ENCODE measurements around the gene ACTRT2. TPM values are rescaled to one million over a fixed set of nuclear protein-coding genes. Genes with fewer than 3 reads are reported as not detected.

ACTRT2 gene
- total and polyA plus RNA-seq, 2 of the 8 experiments (the other 6 are each of a cell fraction or from before 2014, with no cell fraction given): not detected

DNA sequence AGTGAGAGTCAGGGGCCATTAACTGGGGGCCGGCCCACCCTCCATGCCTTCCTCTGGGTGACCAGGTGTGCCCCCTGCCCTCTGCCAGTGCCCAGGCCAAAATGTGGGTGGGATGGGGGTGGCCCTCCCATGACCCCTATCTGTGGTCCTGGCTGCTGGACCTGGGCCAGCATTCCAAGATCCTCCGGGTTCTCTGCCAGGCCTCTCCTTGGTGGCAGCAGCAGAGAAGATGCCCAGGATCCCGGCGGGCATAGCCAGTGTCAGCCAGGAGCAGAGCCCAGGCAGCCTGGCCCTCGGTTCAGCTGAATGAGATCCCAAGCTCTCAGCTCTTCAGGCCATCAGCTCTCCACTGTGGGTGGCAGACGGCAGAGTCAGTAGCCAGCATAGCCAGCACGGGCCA lies 31.3 kb upstream of the ACTRT2 start:
- Histone ChIP-seq H3K36me3 (ENCODE audit: control insufficient read depth in 2 of 4, insufficient read depth in 4 of 4, low read length in 3 of 4) (no peaks in the 10 kb centered on the region), H2AFZ (ENCODE audit: low read length) (no peak overlapping the region), H2BK120ac (replicated peaks; ENCODE audit: low read depth, low read length) (no peak overlapping the region), H3K14ac (ENCODE audit: insufficient read length) (no peak overlapping the region), H3K79me2 (ENCODE audit: control insufficient read depth in 1 of 2, insufficient read depth in 2 of 2, low read length in 2 of 2) (no peaks in the 10 kb centered on the region), H2AK5ac (ENCODE audit: low read depth, low read length) (no peak overlapping the region), H3K4me2 (ENCODE audit: insufficient read depth in 1 of 2, low read depth in 2 of 2, low read length in 2 of 2) (no peak overlapping the region), H2BK20ac (ENCODE audit: low read length) (no peak overlapping the region), H3K18ac (ENCODE audit: extremely low read depth, low read length) (no peak overlapping the region), H3K23ac (ENCODE audit: insufficient read length) (no peak overlapping the region), H2BK12ac (ENCODE audit: low read depth, low read length) (no peak overlapping the region), H4K20me1 (replicated peaks in 1 of 2; ENCODE audit: control insufficient read depth in 1 of 2, insufficient read depth in 2 of 2, low read length in 2 of 2) (peaks cover 0 to 4% of the 10 kb centered on the region in 2 experiments), H4K91ac (replicated peaks; ENCODE audit: insufficient read length, low read length) (no peak overlapping the region), H2BK5ac (ENCODE audit: low read depth, low read length) (no peak overlapping the region), H3K4me1 (replicated peaks in 1 of 4; ENCODE audit: control insufficient read depth in 3 of 4, insufficient read depth in 4 of 4, low read length in 3 of 4) (no peaks in the 10 kb centered on the region), H4K5ac (ENCODE audit: insufficient read length, low read depth, low read length) (no peak overlapping the region), H3K27me3 (replicated peaks in 1 of 4; ENCODE audit: control insufficient read depth in 3 of 4, extremely low read depth in 1 of 4, insufficient read depth in 3 of 4, low read length in 3 of 4) (no peaks in the 10 kb centered on the region), H3K9me3 (ENCODE audit: insufficient read depth in 2 of 2, low read depth in 1 of 2, low read length in 1 of 2) (peaks cover 86 to 97% of the 10 kb centered on the region in 2 experiments), H3K4ac (replicated peaks; ENCODE audit: insufficient read length, low read depth, low read length) (no peak overlapping the region), H3K27ac (ENCODE audit: low read depth, low read length) (no peak overlapping the region), H2BK15ac (ENCODE audit: low read length) (no peak overlapping the region), H4K8ac (ENCODE audit: extremely low read depth, insufficient read depth, low read length) (no peak overlapping the region), H3K56ac (replicated peaks; ENCODE audit: insufficient read length, low read depth, low read length) (no peak overlapping the region), H3K4me3 (ENCODE audit: extremely low read depth in 1 of 4, insufficient read depth in 2 of 4, low read depth in 3 of 4, low read length in 4 of 4) (no peak overlapping the region), H3K79me1 (ENCODE audit: low read depth, low read length) (no peaks in the 10 kb centered on the region), H3K9ac (replicated peaks in 1 of 4; ENCODE audit: extremely low read depth in 1 of 4, low read depth in 3 of 4, low read length in 3 of 4) (no peak overlapping the region), H3K23me2 (ENCODE audit: low read depth, low read length) (peaks cover 11% of the 10 kb centered on the region; the same call in 1 of the 2 replicates)
- 84% methylated on average over 7 of the region's 7 CpGs; no CpG with 5 or more reads in 1 of the 2 experiments for WGBS, 2 experiments (ENCODE audit: extremely low coverage in 1 of 2, insufficient coverage in 1 of 2, insufficient read length in 1 of 2, insufficient replicate concordance in 2 of 2, low coverage in 1 of 2, low lambda C conversion rate in 2 of 2, missing lambda C conversion rate in 1 of 2)
- TF ChIP-seq ASH2L (IDR thresholded peaks at IDR 0.05; ENCODE audit: low read length): no peak
- no peak for TF ChIP-seq TAF1 (IDR thresholded peaks at IDR 0.05; ENCODE audit: low read depth, low read length)
- no peak for TF ChIP-seq CEBPB (IDR thresholded peaks at IDR 0.05; ENCODE audit: low read depth, low read length)
- no peak for TF ChIP-seq SP4 (IDR thresholded peaks at IDR 0.05; ENCODE audit: low read length)
- TF ChIP-seq CBX5 (IDR thresholded peaks at IDR 0.05; ENCODE audit: low read depth, low read length): no peak
- TF ChIP-seq GABPA (IDR thresholded peaks at IDR 0.05; ENCODE audit: borderline replicate concordance, insufficient read depth, low read length): no peak
- no peak for TF ChIP-seq EP300 (IDR thresholded peaks at IDR 0.05; ENCODE audit: borderline replicate concordance in 1 of 2, low read depth in 2 of 2, low read length in 2 of 2)
- TF ChIP-seq SUZ12 (IDR thresholded peaks at IDR 0.05; ENCODE audit: low read length): no peak
- no peak for TF ChIP-seq CREB1 (IDR thresholded peaks at IDR 0.05)
- no peak for TF ChIP-seq BCL11A (IDR thresholded peaks at IDR 0.05; ENCODE audit: low read depth in 2 of 2, low read length in 2 of 2)
- no peak for TF ChIP-seq POLR2AphosphoS5 (IDR thresholded peaks at IDR 0.05; ENCODE audit: low read depth, low read length)
- TF ChIP-seq SIRT6 (IDR thresholded peaks at IDR 0.05; ENCODE audit: low read length): no peak
- no peak for TF ChIP-seq MAFK (IDR thresholded peaks at IDR 0.05; ENCODE audit: low read depth, low read length)
- TF ChIP-seq CTCF (IDR thresholded peaks at IDR 0.05; ENCODE audit: control extremely low read depth in 1 of 3, insufficient read depth in 1 of 3, low read depth in 1 of 3, low read length in 3 of 3): no peak
- ChIA-PET CTCF (ENCODE audit: partially characterized antibody) (no interaction called here), POLR2A (ENCODE audit: partially characterized antibody) (no interaction called here)
- FAIRE-seq (no peak), DNase-seq (ENCODE audit: low read depth in 1 of 2, low spot score in 2 of 2) (no peak)

Measured in H1 (cell line).